ENCODE measurements around the gene BIRC7. TPM values are rescaled to one million over a fixed set of nuclear protein-coding genes. Genes with fewer than 3 reads are reported as not detected.

Gene BIRC7
- total RNA-seq, 1 experiment from 2014 or later, result not detected

DNA sequence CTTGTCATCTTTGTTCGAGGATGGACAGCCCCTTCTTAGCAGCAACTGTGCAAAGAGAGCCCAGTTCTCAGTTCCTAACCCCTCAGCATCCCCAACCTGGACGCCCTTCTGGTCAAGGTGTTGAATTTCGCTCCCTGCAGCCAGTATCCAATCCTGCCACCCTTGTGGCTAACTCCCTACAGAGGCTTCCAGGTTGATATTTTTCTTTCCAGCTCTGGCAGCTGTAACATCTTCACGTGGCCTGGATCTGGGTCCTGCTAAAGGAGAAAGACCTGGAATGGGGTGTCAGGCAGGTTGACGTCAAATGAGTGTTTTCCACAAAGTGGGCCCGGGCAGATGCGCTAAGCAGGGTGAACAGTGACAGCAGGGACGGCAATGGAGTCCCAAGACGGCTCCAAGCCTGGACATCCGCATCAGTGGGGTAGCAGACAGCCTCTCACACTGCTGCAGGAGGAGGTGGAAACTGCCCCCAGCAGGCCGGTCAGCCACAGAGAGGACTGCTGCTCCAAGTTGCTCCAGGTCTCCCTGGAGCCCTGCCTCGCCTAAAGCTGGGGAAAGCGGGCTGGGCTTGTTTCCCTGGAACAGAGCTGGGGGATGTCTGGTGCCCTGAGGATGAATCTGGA lies 18.7 kb upstream of the BIRC7 start:
- POLR2A ChIA-PET (ENCODE audit: unreplicated experiment), result no interaction called here
- Histone ChIP-seq H3K4me2 (peak overlapping the region; percentile 93), H3F3A (ENCODE audit: insufficient read depth, low read depth) (peaks cover 25% of the 10 kb centered on the region; the same call in 1 of the 2 replicates), H4K20me1 (ENCODE audit: insufficient read depth) (peaks cover 31% of the 10 kb centered on the region), H3K79me2 (ENCODE audit: low read depth) (peaks cover 37% of the 10 kb centered on the region), H2AFZ (peak overlapping the region; percentile 99), H3K27me3 (ENCODE audit: insufficient read depth, low read depth) (peaks cover 17% of the 10 kb centered on the region), H3K4me1 (replicated peaks; ENCODE audit: insufficient read depth) (peaks cover 24% of the 10 kb centered on the region), H3K4me3 (peak overlapping the region; percentile 95), H3K36me3 (ENCODE audit: low read depth) (peaks cover 30% of the 10 kb centered on the region), H3K27ac (no peak overlapping the region), H3K9me3 (ENCODE audit: insufficient read depth, low read depth) (no peaks in the 10 kb centered on the region), H3K9me2 (ENCODE audit: insufficient read depth) (no peaks in the 10 kb centered on the region)
- CTCF ChIA-PET, result interaction anchor here (0.6 kb wide), 1 partner anchor 16 kb away, joined by 4 read pairs; no protein-coding TSS in a partner anchor
- no TSS peak for BruUV-seq (replicated peaks)
- no peak for DNase-seq
- no peak for TF ChIP-seq EZH2 (IDR thresholded peaks at IDR 0.05; ENCODE audit: low read depth)
- TF ChIP-seq, protein P1, sequence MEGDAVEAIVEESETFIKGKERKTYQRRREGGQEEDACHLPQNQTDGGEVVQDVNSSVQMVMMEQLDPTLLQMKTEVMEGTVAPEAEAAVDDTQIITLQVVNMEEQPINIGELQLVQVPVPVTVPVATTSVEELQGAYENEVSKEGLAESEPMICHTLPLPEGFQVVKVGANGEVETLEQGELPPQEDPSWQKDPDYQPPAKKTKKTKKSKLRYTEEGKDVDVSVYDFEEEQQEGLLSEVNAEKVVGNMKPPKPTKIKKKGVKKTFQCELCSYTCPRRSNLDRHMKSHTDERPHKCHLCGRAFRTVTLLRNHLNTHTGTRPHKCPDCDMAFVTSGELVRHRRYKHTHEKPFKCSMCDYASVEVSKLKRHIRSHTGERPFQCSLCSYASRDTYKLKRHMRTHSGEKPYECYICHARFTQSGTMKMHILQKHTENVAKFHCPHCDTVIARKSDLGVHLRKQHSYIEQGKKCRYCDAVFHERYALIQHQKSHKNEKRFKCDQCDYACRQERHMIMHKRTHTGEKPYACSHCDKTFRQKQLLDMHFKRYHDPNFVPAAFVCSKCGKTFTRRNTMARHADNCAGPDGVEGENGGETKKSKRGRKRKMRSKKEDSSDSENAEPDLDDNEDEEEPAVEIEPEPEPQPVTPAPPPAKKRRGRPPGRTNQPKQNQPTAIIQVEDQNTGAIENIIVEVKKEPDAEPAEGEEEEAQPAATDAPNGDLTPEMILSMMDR (conservative IDR thresholded peaks at IDR 0.05), result no peak
- intact Hi-C loops (cut with micrococcal nuclease; ENCODE audit: unreplicated experiment), result no loop called here

DNA sequence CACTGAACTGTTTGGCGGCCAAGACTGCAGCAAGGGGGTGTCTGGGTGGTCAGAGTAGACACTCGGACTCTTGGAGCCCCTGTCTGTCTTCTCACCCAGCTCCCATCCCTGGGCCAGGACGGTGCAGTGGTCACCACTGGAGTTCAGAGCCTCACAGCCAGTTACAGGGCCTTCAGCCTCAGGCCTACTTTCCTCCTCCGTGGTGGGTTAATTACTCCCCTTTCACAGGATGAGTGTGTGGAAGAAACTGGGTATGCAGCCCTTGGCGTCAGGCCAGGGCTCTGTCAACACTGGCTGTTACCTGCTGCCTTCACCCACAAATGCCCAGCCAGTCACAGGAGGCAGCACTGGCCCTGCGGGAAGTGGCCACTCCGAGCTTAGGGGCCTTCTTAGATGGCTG lies 18.0 kb upstream of the BIRC7 start:
- Histone ChIP-seq H3F3A (ENCODE audit: insufficient read depth, low read depth) (peaks cover 32% of the 10 kb centered on the region), H3K9me3 (ENCODE audit: insufficient read depth, low read depth) (no peaks in the 10 kb centered on the region), H3K79me2 (ENCODE audit: low read depth) (peaks cover 30% of the 10 kb centered on the region), H4K20me1 (ENCODE audit: insufficient read depth) (peaks cover 23% of the 10 kb centered on the region), H3K27me3 (ENCODE audit: insufficient read depth, low read depth) (peaks cover 17% of the 10 kb centered on the region), H3K4me1 (replicated peaks; ENCODE audit: insufficient read depth) (peaks cover 32% of the 10 kb centered on the region), H2AFZ (no peak overlapping the region), H3K4me3 (no peak overlapping the region), H3K27ac (no peak overlapping the region), H3K9me2 (ENCODE audit: insufficient read depth) (no peaks in the 10 kb centered on the region), H3K4me2 (no peak overlapping the region), H3K36me3 (ENCODE audit: low read depth) (peaks cover 22% of the 10 kb centered on the region)
- no peak for DNase-seq
- POLR2A ChIA-PET (ENCODE audit: unreplicated experiment), result no interaction called here
- CTCF ChIA-PET, result interaction anchor here (0.6 kb wide), 1 partner anchor 15 kb away, joined by 4 read pairs; no protein-coding TSS in a partner anchor
- intact Hi-C loops (cut with micrococcal nuclease; ENCODE audit: unreplicated experiment), result no loop called here
- BruUV-seq (replicated peaks), result no TSS peak
- TF ChIP-seq, protein P1 (conservative IDR thresholded peaks at IDR 0.05), result no peak
- TF ChIP-seq EZH2 (IDR thresholded peaks at IDR 0.05; ENCODE audit: low read depth), result no peak

DNA sequence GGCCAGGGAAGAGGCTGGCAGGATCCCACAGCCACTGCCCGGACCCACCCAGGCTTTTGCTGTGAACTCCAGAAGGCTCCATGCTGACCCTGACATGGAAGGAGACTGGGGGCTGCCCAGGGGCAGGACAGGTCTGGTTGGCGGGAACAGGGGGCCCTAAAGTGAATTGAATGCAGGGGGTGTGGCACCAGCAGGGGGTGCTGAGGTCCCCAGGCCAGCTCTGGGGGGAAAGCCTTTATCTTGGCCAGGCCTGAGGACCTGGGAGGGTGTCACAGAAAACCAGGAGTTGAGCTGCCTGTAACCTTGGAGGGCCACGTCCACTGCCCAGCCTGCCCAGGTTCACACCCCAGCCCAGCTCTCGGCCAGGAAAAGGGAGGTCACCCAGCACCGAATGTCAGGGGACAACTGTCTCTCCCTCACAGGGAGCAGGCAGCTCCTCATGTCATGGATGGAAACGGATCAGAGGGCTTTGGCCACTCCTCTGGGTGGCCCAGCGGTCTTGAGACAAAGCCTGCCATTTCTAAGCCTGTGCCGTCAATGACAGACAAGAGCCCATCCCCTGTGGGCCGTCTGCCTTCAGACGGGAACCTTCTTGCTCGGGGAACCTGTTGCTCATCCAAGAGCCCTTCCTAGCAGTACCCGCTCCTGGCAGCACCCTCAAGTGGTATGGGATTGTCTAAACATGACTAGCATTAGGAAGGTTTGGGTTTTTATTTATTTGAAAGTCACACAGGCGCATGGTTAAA lies 16.8 kb upstream of the BIRC7 start:
- ChIA-PET POLR2A (ENCODE audit: unreplicated experiment) (no interaction called here), CTCF (no interaction called here)
- H3K4me3 ChIP-seq, result no peak overlapping the region
- no peak overlapping the region for H3K27ac ChIP-seq
- H3K4me1 ChIP-seq (replicated peaks; ENCODE audit: insufficient read depth), result peaks cover 38% of the 10 kb centered on the region
- H3K4me2 ChIP-seq, result no peak overlapping the region
- H3K9me2 ChIP-seq (ENCODE audit: insufficient read depth), result no peaks in the 10 kb centered on the region
- no peaks in the 10 kb centered on the region for H3K9me3 ChIP-seq (ENCODE audit: insufficient read depth, low read depth)
- no peak for TF ChIP-seq EZH2 (IDR thresholded peaks at IDR 0.05; ENCODE audit: low read depth)
- TF ChIP-seq, protein P1 (conservative IDR thresholded peaks at IDR 0.05), result no peak
- intact Hi-C loops (cut with micrococcal nuclease; ENCODE audit: unreplicated experiment), result no loop called here
- peaks cover 39% of the 10 kb centered on the region for H3F3A ChIP-seq (ENCODE audit: insufficient read depth, low read depth)
- H2AFZ ChIP-seq, result no peak overlapping the region
- peaks cover 11% of the 10 kb centered on the region for H3K36me3 ChIP-seq (ENCODE audit: low read depth)
- no peak for DNase-seq
- H3K79me2 ChIP-seq (ENCODE audit: low read depth), result peaks cover 18% of the 10 kb centered on the region
- peaks cover 17% of the 10 kb centered on the region for H3K27me3 ChIP-seq (ENCODE audit: insufficient read depth, low read depth)
- H4K20me1 ChIP-seq (ENCODE audit: insufficient read depth), result peaks cover 12% of the 10 kb centered on the region
- BruUV-seq (replicated peaks), result no TSS peak
